ENCODE results near the gene DENND10.

- TF ChIP-seq CTCF (IDR thresholded peaks at IDR 0.05): no peak
- TF ChIP-seq POLR2A (IDR thresholded peaks at IDR 0.05): no peak
Measured at GRCh38 chr10:119166118-119166500, 62.2 kb downstream of the DENND10 start.
